ENCODE data around the gene RNF141.

The RNF141 gene

GRCh38 chr11:10540915-10541560 is at the start of gene RNF141:
RNF141 (minus strand) TSS chr11:10541187; CDS start chr11:10534158, 7,029 bp downstream.
- peak; percentile 98 for DNase-seq (ENCODE audit: low spot score)

DNA sequence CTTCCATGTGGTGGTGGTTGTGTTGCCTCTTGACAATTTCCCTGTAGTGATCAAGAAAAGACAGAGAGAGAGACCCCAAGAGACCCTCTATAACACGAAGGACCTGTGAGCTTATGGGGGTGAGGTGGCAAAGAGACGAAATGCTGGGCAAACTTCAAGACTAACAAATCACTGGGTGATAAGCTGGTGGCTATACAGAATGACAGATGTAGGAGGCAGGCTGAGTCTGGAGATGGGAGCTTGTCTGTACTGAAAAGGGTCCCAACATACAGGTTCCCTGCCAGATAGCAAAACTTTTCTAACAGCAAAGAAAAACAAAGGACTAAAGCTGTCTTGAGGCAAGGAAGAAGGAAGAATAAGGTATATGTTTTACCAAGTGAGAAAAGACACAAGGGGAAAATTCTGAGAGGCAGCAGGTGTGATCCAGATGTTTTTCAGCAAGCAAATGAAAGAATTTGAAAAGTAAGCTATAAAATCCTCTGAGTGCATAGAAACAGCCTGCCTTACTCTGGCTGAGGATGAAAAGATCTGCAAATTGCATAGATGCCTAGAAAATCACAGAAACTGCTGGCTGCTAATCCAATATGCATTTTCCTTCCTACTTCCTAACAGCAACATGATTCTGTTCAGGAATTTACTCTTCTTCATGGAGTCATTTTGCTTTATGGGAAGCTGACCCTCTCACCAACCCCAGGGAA is 49.4 kb upstream of the RNF141 start:
- DNase-seq (ENCODE audit: low spot score) = no peak

DNA sequence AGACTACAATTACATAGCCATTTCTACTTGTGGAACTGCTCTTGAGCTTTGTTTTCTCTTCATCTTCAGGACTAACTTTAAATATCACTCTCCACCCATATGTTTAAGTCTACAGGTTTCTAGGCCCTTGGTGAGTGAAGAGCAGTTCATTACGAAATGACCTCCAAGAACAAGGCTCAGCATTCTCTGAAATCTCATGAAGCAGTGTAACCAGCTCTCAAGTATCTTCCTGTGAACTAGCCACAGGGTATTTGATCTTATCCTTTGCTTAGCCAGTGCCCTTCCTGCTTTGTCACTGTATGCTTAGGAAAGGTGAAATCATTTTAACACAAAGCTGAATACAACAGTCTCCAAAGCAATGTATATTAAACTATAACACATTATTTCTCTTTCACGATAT is 47.9 kb upstream of the RNF141 start:
- DNase-seq (ENCODE audit: low spot score) = no peak

GRCh38 chr11:10587995-10588394 is 47.0 kb upstream of the RNF141 start:
- DNase-seq (ENCODE audit: low spot score) = no peak

DNA sequence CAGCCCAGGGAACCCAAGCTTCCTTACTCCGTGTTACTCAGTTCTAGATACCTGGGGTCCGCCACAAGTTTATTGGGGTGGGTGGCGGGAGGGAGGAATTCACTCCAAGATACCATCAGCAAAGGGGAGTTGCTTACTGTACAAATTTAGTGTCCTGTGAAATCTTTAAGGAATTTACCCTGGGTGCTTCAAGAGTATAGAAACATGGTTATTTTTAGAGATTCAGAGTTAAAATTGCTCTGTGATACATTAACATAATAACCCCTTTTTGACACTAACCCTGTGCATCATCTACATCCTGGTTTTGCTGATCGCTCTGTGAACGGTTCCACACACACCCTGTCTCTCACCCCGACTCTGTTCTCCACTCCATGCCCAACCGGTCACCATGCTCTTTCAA is 46.4 kb upstream of the RNF141 start:
- DNase-seq (ENCODE audit: low spot score) = no peak

GRCh38 chr11:10584071-10584501 is 43.1 kb upstream of the RNF141 start:
- no peak for DNase-seq (ENCODE audit: low spot score)

DNA sequence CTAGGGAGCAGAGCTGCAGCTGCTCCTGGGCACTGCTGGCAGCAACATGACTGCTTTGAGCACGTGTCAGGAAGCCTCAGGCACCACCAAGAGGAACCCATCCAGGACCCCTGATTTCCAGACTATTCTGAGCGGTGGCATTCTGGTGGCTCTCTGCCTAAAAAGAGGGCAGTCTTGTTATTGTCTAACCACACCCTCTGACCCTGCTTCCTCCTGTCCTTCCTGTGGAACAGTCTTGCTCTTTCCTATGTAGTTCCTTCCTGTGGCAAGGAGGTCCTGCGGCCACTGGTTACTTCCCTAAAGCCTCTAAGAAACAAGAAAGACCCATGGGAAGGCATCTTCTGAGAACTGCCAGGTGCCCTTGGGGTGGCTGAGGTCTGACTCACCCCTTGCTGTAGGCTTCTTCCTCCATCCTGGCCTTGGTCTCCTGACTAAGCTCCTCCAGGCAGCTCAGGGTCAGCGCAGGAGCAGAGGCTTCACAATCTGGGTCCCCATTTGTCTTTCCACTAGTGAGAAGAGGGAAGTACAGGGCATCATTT is 40.6 kb upstream of the RNF141 start:
- no peak for DNase-seq (ENCODE audit: low spot score)

- no peak for DNase-seq (ENCODE audit: low spot score)
Measured at GRCh38 chr11:10580623-10581022, 39.6 kb upstream of the RNF141 start.

GRCh38 chr11:10579700-10580099 is 38.7 kb upstream of the RNF141 start:
- no peak for DNase-seq (ENCODE audit: low spot score)

GRCh38 chr11:10576035-10576398 is 35.0 kb upstream of the RNF141 start:
- no peak for DNase-seq (ENCODE audit: low spot score)

GRCh38 chr11:10575346-10576034 is 34.5 kb upstream of the RNF141 start:
- no peak for DNase-seq (ENCODE audit: low spot score)

DNA sequence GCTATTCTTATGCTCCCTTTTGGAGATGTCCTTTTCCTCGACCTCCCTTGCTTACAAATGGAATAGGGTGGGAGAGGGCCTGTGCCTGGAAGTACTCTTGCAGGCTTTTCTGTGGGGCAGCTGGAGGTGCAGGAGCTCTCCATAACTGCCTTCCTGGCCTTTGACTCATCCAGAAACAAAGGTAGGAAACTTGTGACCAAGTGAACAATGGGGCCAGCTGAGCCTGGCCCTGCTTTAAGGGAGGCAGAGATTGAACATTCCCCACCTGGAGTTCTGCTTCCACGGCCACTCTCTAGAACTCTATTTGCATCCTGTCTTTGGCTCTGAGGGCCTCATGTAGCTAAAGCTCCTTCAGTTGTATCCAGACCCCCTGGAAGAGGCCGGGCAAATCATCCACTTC is 32.6 kb upstream of the RNF141 start:
- DNase-seq (ENCODE audit: low spot score) = no peak

- no peak for DNase-seq (ENCODE audit: low spot score)
Measured at GRCh38 chr11:10573028-10573427, 32.0 kb upstream of the RNF141 start.

DNA sequence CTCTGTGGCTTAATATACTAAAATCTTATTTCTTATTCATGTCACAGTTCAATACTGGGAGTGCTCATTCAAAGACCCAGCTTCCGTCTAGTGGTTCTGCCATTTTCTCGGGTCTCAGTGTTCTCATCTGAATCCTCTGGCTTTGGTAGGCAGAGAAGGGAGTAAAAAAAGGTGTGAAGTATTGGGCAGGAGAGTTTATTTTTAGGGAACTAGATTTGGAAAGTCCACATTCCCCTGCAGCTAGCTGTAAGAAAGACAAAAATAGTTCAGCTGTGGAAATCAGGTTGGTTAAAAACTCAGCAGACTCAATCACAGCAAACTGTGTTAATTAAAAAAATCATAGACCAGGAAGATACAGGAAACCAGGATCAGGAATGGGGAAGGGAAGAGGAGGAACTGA is 31.5 kb upstream of the RNF141 start:
- DNase-seq (ENCODE audit: low spot score) = no peak

DNA sequence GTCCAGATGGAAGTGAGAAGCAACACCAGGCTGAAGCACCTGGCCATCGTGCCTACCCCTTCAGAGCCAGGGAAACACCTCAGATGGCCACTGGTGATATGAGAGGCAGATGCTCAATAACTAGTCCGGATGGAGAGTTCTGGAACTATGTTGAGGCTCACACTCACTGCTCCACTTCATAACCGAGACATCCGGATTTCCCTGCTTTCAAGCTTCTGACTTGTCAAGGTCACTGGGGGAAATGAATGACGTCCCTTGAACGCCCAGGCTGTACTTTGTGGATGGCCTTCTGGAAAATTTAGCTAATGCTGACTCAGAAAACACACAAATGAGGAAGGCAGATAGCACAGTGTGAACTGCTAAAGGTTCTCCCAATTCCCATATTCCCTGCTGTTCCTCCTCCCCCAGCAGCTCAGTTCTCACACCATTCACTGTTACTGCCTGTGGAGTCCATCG is 27.5 kb upstream of the RNF141 start, which contains the start of gene LYVE1:
Gene LYVE1, minus strand, starts transcription at position 180 of the 456 bp plus-strand sequence. Its CDS starts 133 bp downstream, at position 47.
- no peak for DNase-seq (ENCODE audit: low spot score)

GRCh38 chr11:10567446-10567845 is 26.5 kb upstream of the RNF141 start:
- no peak for DNase-seq (ENCODE audit: low spot score)

GRCh38 chr11:10566257-10566957 is 25.4 kb upstream of the RNF141 start:
- DNase-seq (ENCODE audit: low spot score) = no peak

GRCh38 chr11:10565493-10565892 is 24.5 kb upstream of the RNF141 start:
- DNase-seq (ENCODE audit: low spot score) = no peak

DNA sequence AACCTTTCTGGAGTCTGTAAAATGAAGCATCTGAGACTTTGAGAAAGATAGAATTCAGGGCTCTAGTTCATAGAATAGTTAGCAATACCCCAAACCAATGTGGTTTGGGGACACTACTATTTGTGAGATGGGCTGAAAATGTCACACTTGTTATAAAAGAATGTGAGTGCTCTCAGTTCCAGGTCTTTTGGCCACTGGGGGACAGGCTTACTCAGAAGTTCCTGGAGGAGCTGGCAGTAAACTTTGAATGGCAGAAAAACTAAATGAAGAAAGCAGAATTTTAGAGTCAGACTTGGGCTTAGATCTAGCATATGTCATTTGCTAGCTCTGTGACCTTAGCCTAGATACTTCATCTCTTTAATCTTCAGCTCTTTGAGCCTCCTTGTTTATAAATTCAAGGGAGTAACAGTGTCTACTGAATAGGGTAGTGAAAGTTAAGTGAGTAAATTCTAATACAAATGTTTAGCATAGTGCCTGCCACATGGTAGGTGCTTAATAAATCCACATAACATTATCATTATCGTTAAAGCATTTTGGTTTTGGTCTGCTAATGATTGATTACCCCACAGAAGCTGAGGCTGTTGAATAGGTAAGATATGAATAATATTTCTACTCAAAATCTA is 23.8 kb upstream of the RNF141 start:
- no peak for DNase-seq (ENCODE audit: low spot score)

DNA sequence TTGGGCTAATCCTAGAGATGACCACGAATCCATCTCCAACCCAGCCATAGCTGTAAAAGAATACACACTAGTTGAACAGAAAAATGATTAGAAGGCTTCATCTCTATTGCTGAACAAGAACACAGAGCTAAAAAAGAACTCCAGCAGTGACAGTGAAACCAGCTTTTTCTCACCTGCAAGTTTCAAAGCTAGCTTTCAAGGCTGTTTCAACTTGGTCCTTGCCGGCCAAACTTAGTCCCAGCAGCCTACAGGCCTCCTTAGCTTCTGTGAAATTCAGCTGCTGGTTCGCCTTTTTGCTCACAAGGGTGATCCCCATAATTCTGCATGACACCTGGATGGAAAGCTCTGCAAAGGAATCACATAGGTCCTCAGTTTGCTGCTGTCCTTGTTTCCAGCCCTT is 23.0 kb upstream of the RNF141 start:
- DNase-seq (ENCODE audit: low spot score) = no peak

DNA sequence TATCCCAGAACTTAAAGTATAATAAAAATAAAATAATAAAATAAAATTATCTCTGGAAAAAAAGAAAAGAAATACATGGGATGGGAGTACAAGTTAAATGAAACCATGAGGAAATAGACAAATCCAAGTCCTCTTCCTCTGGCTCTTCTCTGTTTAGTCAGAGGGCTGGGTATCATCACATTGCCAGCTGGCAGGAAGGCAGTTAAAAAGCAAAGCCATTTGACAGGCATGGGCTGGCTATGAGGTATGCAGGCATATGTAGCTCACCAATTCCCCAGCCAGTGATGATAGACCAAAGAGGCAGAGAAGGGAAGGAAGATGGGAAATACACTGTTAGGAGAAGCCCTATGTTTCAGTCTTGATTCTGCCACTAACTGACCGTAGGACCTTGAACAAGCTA is 21.0 kb upstream of the RNF141 start:
- DNase-seq (ENCODE audit: low spot score) = no peak

All from left forelimb (tissue), 1 donor.